H1 (cell line): ENCODE data around the gene KCTD20. TPM values are rescaled to one million over a fixed set of nuclear protein-coding genes. Genes with fewer than 3 reads are reported as not detected.

Experiments used
- CTCF ChIA-PET: fragments of 300-600 bp; sonication (Branson Sonifier 250); formaldehyde crosslinking; loops from one replicate; lab custom pipeline; 2021; ENCODE audit not compliant: partially characterized antibody; lab: Charles Lee
- POLR2A ChIA-PET: fragments of 300-600 bp; sonication (Branson Sonifier 250); formaldehyde crosslinking; loops from one replicate; lab custom pipeline; 2021; ENCODE audit warnings: inconsistent platforms; ENCODE audit not compliant: partially characterized antibody; lab: Charles Lee
- DNase-seq, 2 experiments: peaks; one replicate each; pipeline versions ENCODE4 v3.0.0 to v3.0.0-alpha.2; 2010 to 2022; ENCODE audit warnings: low spot score in 2 of 2, low read depth in 1 of 2, mixed read lengths in 1 of 2
- FAIRE-seq: peaks from 2 replicates; lab custom pipeline; 2011; peaks lifted over from hg19 to GRCh38; lab: Jason Lieb, UNC
- H2AFZ ChIP-seq: 2 replicates; pipeline ENCODE4 v1.8.1; 2012; ENCODE audit warnings: low read length, inconsistent platforms
- H2AK5ac ChIP-seq: 2 replicates; pipeline ENCODE4 v1.6.1; 2013; ENCODE audit warnings: low read depth, low read length
- H2BK120ac ChIP-seq: replicated peaks from 2 replicates; pipeline ENCODE3; 2013; ENCODE audit warnings: low read depth, low read length, inconsistent platforms
- H2BK12ac ChIP-seq: 2 replicates; pipeline ENCODE4 v1.6.1; 2013; ENCODE audit warnings: low read depth, low read length
- H2BK15ac ChIP-seq: 2 replicates; pipeline ENCODE4 v1.6.1; 2013; ENCODE audit warnings: low read length
- H2BK20ac ChIP-seq: 2 replicates; pipeline ENCODE4 v1.6.1; 2013; ENCODE audit warnings: low read length
- H2BK5ac ChIP-seq: 2 replicates; pipeline ENCODE4 v1.6.1; 2013; ENCODE audit warnings: low read depth, low read length
- H3K14ac ChIP-seq: 2 replicates; pipeline ENCODE4 v1.6.1; 2013; ENCODE audit warnings: inconsistent platforms; ENCODE audit not compliant: insufficient read length
- H3K18ac ChIP-seq: 2 replicates; pipeline ENCODE4 v1.6.1; 2013; ENCODE audit warnings: low read length; ENCODE audit errors: extremely low read depth
- H3K23ac ChIP-seq: 2 replicates; pipeline ENCODE4 v1.6.1; 2013; ENCODE audit warnings: inconsistent platforms; ENCODE audit not compliant: insufficient read length
- H3K23me2 ChIP-seq: 2 replicates; pipeline ENCODE4 v1.6.1; 2013; ENCODE audit warnings: low read depth, low read length
- H3K27ac ChIP-seq: 2 replicates; pipeline ENCODE4 v1.6.1; 2011; ENCODE audit warnings: low read depth, low read length, inconsistent platforms
- H3K27me3 ChIP-seq, 4 experiments: replicated peaks in 1 of 4; 1 replicate in 1 of 4; 2 replicates in 3 of 4; pipeline versions ENCODE4 v1.6.1 to v1.8.1; 2011 to 2013; ENCODE audit warnings: low read length in 3 of 4, mild to moderate bottlenecking in 3 of 4, inconsistent platforms in 2 of 4, mixed read lengths in 2 of 4, moderate library complexity in 1 of 4; ENCODE audit not compliant: control insufficient read depth in 3 of 4, insufficient read depth in 3 of 4; ENCODE audit errors: extremely low read depth in 1 of 4
- H3K36me3 ChIP-seq, 4 experiments: 2 replicates each; pipeline versions ENCODE4 v1.6.1 to v1.8.1; 2011 to 2013; ENCODE audit warnings: mild to moderate bottlenecking in 4 of 4, low read length in 3 of 4, moderate library complexity in 2 of 4, control low read depth in 1 of 4, inconsistent platforms in 1 of 4; ENCODE audit not compliant: insufficient read depth in 4 of 4, control insufficient read depth in 2 of 4
- H3K4ac ChIP-seq: replicated peaks from 2 replicates; pipeline ENCODE3; 2013; ENCODE audit warnings: low read length, low read depth, mixed read lengths, inconsistent platforms; ENCODE audit not compliant: insufficient read length
- H3K4me1 ChIP-seq, 4 experiments: replicated peaks in 1 of 4; 1 replicate in 1 of 4; 2 replicates in 3 of 4; pipeline versions ENCODE4 v1.6.1 to v1.8.1; 2011 to 2013; ENCODE audit warnings: low read length in 3 of 4, inconsistent platforms in 2 of 4, mixed read lengths in 1 of 4; ENCODE audit not compliant: insufficient read depth in 4 of 4, control insufficient read depth in 3 of 4
- H3K4me2 ChIP-seq, 2 experiments: 2 replicates each; pipeline versions ENCODE4 v1.6.1 to v1.8.1; 2011 to 2013; ENCODE audit warnings: low read depth in 2 of 2, low read length in 2 of 2, control low read depth in 1 of 2, inconsistent platforms in 1 of 2, mild to moderate bottlenecking in 1 of 2; ENCODE audit not compliant: insufficient read depth in 1 of 2
- H3K4me3 ChIP-seq, 4 experiments: fragments of 200-600, 300-600 bp in 1 of 4; sonication (generic), shearing (Covaris generic), sonication (Bioruptor Twin) in 1 of 4; 2 replicates each; pipeline versions ENCODE4 v1.5.1 to v1.8.1; 2011 to 2016; ENCODE audit warnings: low read length in 4 of 4, low read depth in 3 of 4, control low read depth in 2 of 4, inconsistent platforms in 2 of 4, mild to moderate bottlenecking in 2 of 4, mixed read lengths in 1 of 4, moderate library complexity in 1 of 4; ENCODE audit not compliant: insufficient read depth in 2 of 4; ENCODE audit errors: extremely low read depth in 1 of 4
- H3K56ac ChIP-seq: replicated peaks from 2 replicates; pipeline ENCODE3; 2013; ENCODE audit warnings: low read depth, mild to moderate bottlenecking, mixed read lengths, low read length, inconsistent platforms; ENCODE audit not compliant: insufficient read length
- H3K79me1 ChIP-seq: 2 replicates; pipeline ENCODE4 v1.6.1; 2013; ENCODE audit warnings: low read depth, low read length, control low read depth
- H3K79me2 ChIP-seq, 2 experiments: 2 replicates each; pipeline versions ENCODE4 v1.6.1 to v1.8.1; 2012 to 2013; ENCODE audit warnings: low read length in 2 of 2, mild to moderate bottlenecking in 2 of 2, inconsistent platforms in 1 of 2; ENCODE audit not compliant: insufficient read depth in 2 of 2, control insufficient read depth in 1 of 2
- H3K9ac ChIP-seq, 4 experiments: replicated peaks in 1 of 4; 1 replicate in 1 of 4; 2 replicates in 3 of 4; pipeline versions ENCODE4 v1.6.1 to v1.8.1; 2011 to 2013; ENCODE audit warnings: low read depth in 3 of 4, low read length in 3 of 4, control low read depth in 2 of 4, mild to moderate bottlenecking in 2 of 4, moderate library complexity in 2 of 4, inconsistent platforms in 1 of 4; ENCODE audit errors: extremely low read depth in 1 of 4
- H3K9me3 ChIP-seq, 2 experiments: 2 replicates each; pipeline versions ENCODE4 v1.6.1 to v1.8.1; 2012 to 2013; ENCODE audit warnings: mild to moderate bottlenecking in 2 of 2, moderate library complexity in 2 of 2, control low read depth in 1 of 2, inconsistent platforms in 1 of 2, low read depth in 1 of 2, low read length in 1 of 2, mixed read lengths in 1 of 2; ENCODE audit not compliant: insufficient read depth in 2 of 2
- H4K20me1 ChIP-seq, 2 experiments: replicated peaks in 1 of 2; 2 replicates each; pipeline versions ENCODE3 to v1.8.1; 2011 to 2013; ENCODE audit warnings: inconsistent platforms in 2 of 2, low read length in 2 of 2, mild to moderate bottlenecking in 1 of 2; ENCODE audit not compliant: insufficient read depth in 2 of 2, control insufficient read depth in 1 of 2
- H4K5ac ChIP-seq: 2 replicates; pipeline ENCODE4 v1.6.1; 2013; ENCODE audit warnings: low read length, low read depth, mixed read lengths, inconsistent platforms; ENCODE audit not compliant: insufficient read length
- H4K8ac ChIP-seq: 2 replicates; pipeline ENCODE4 v1.8.0; 2013; ENCODE audit warnings: mild to moderate bottlenecking, moderate library complexity, low read length, inconsistent platforms; ENCODE audit not compliant: insufficient read depth; ENCODE audit errors: extremely low read depth
- H4K91ac ChIP-seq: replicated peaks from 2 replicates; pipeline ENCODE3; 2013; ENCODE audit warnings: low read length, mixed read lengths, inconsistent platforms; ENCODE audit not compliant: insufficient read length
- ATF2 ChIP-seq: IDR thresholded peaks from 2 replicates; pipeline ENCODE4 v1.6.1; 2012; ENCODE audit warnings: low read length, inconsistent platforms
- ATF3 ChIP-seq: IDR thresholded peaks from 2 replicates; pipeline ENCODE4 v1.6.1; 2011; ENCODE audit warnings: low read depth, mild to moderate bottlenecking, low read length; ENCODE audit not compliant: insufficient read depth
- BACH1 ChIP-seq: IDR thresholded peaks from 2 replicates; pipeline ENCODE4 v1.6.1; 2012; ENCODE audit warnings: low read length, improper control_type of control experiment
- BCL11A ChIP-seq, 2 experiments: IDR thresholded peaks; one replicate each; pipeline ENCODE4 v1.6.1; 2011; ENCODE audit warnings: low read depth in 2 of 2, low read length in 2 of 2, mild to moderate bottlenecking in 2 of 2
- CBX8 ChIP-seq: fragments of 300-800, 300-1000 bp; sonication (generic); IDR thresholded peaks from 2 replicates; pipeline ENCODE4 v1.7.1; 2016; ENCODE audit warnings: low read depth, low read length, borderline replicate concordance
- CTBP2 ChIP-seq: IDR thresholded peaks from 2 replicates; pipeline ENCODE4 v1.7.0; 2011; ENCODE audit warnings: borderline replicate concordance, mild to moderate bottlenecking, moderate library complexity, mixed read lengths, low read length; ENCODE audit not compliant: insufficient read depth, insufficient read length
- EGR1 ChIP-seq: IDR thresholded peaks from 2 replicates; pipeline ENCODE4 v1.6.1; 2011; ENCODE audit warnings: low read depth, low read length, borderline replicate concordance
- HDAC6 ChIP-seq: IDR thresholded peaks from one replicate; pipeline ENCODE4 v1.7.1; 2012; ENCODE audit warnings: low read depth, mild to moderate bottlenecking, inconsistent platforms, low read length, moderate library complexity
- RFX5 ChIP-seq: IDR thresholded peaks from 2 replicates; pipeline ENCODE4 v1.6.1; 2011; ENCODE audit warnings: low read depth, low read length, improper control_type of control experiment, borderline replicate concordance
- RXRA ChIP-seq: IDR thresholded peaks from 2 replicates; pipeline ENCODE4 v1.6.1; 2011; ENCODE audit warnings: low read depth, mild to moderate bottlenecking, low read length, moderate library complexity; ENCODE audit not compliant: insufficient read depth
- SP1 ChIP-seq: IDR thresholded peaks from 2 replicates; pipeline ENCODE4 v1.6.1; 2011; ENCODE audit warnings: low read depth, low read length
- whole genome bisulfite sequencing, 2 experiments: shearing (Covaris generic) in 1 of 2; methylation state at CpG; one replicate each; pipeline versions ENCODE4 v1.1.6 to v1.1.7; 2013 to 2015; ENCODE audit warnings: low lambda C conversion rate in 2 of 2, mixed read lengths in 2 of 2, inconsistent platforms in 1 of 2, low coverage in 1 of 2, missing lambda C conversion rate in 1 of 2; ENCODE audit not compliant: insufficient replicate concordance in 2 of 2, insufficient coverage in 1 of 2, insufficient read length in 1 of 2; ENCODE audit errors: extremely low coverage in 1 of 2, missing lambda C conversion rate in 1 of 2; 5-methylcytosine and 5-hydroxymethylcytosine counted together
- polyA plus RNA-seq, 7 experiments: library from polyadenylated mRNA; depleted of rRNA in 3 of 7; stranded (reverse) in 5 of 7; unstranded in 2 of 7; fragments of >200 nt in 5 of 7; fragments of 200-250 nt in 2 of 7; gene quantifications; 1 replicate in 5 of 7; 2 replicates in 1 of 7; 4 replicates in 1 of 7; pipeline versions ENCODE4 v1.2.1 to v1.2.3, GENCODE V29; 2011 to 2013; ENCODE audit warnings: missing spikeins in 2 of 7, mixed read lengths in 2 of 7
- total RNA-seq: library from RNA; stranded (reverse); fragmentation: NEBNext Ultra II Directional; extraction: Animal tissue kit (Norgen Biotek cat#: 25700); gene quantifications from 2 replicates; pipeline ENCODE4 v1.2.1, GENCODE V29; 2021

The KCTD20 gene
- total and polyA plus RNA-seq, 2 of the 8 experiments (the other 6 are each of a cell fraction or from before 2014, with no cell fraction given) = 10.1 to 26.2 TPM

- Histone ChIP-seq H3K79me2 (no peaks in the 10 kb centered on the region), H2BK15ac (no peak overlapping the region), H3K9ac (no peak overlapping the region), H2BK12ac (no peak overlapping the region), H3K56ac (no peak overlapping the region), H2BK120ac (peak overlapping the region; percentile 78), H2BK20ac (no peak overlapping the region), H3K23me2 (peaks cover 3% of the 10 kb centered on the region; the same call in 1 of the 2 replicates), H3K4me3 (peak overlapping the region; percentile 14 to 60 (median 33); a peak in 6 of 8 replicates), H3K27ac (no peak overlapping the region), H3K4me1 (peaks cover 0 to 5% (median 3%) of the 10 kb centered on the region in 4 experiments; a peak in 4 of 7 replicates), H3K14ac (no peak overlapping the region), H3K18ac (no peak overlapping the region), H3K27me3 (no peaks in the 10 kb centered on the region), H4K20me1 (no peaks in the 10 kb centered on the region), H2AK5ac (no peak overlapping the region), H2BK5ac (no peak overlapping the region), H3K4ac (peak overlapping the region; percentile 8), H4K91ac (no peak overlapping the region), H3K9me3 (no peaks in the 10 kb centered on the region), H3K23ac (no peak overlapping the region), H4K8ac (no peak overlapping the region), H3K79me1 (no peaks in the 10 kb centered on the region), H4K5ac (no peak overlapping the region), H3K36me3 (no peaks in the 10 kb centered on the region), H3K4me2 (peak overlapping the region; percentile 56 to 66), H2AFZ (peak overlapping the region; percentile 90)
- ChIA-PET CTCF (interaction anchor here (0.6 to 1.4 kb wide), 3 partner anchors 16 to 32 kb away, joined by 3 to 6 read pairs (median 5); no protein-coding TSS in a partner anchor), POLR2A (interaction anchor here (1.1 to 1.3 kb wide), 5 partner anchors 30 to 176 kb away, joined by 3 read pairs; partner anchors contain the start of gene ETV7)
- FAIRE-seq (no peak), DNase-seq (no peak)
- TF ChIP-seq ATF3 (no peak), BACH1 (no peak), EGR1 (no peak), BCL11A (IDR thresholded peaks at IDR 0.05; ENCODE audit: low read depth in 2 of 2, low read length in 2 of 2) (no peak), CTBP2 (no peak), HDAC6 (no peak), RXRA (no peak), RFX5 (no peak), CBX8 (no peak), ATF2 (no peak), SP1 (no peak)
- WGBS, 2 experiments = 65 to 100% methylated on average over 1 to 4 of the region's 4 CpGs
These were observed 20.1 kb upstream of the KCTD20 start for GRCh38 chr6:36422714-36423100.
